Smooth muscle cell of the coronary artery (primary cell): ENCODE data around the gene TAC4. TPM values are rescaled to one million over a fixed set of nuclear protein-coding genes. Genes with fewer than 3 reads are reported as not detected.

Experiments
- total RNA-seq: library from RNA; depleted of rRNA; stranded (reverse); fragments of >200 nt; gene quantifications from 2 replicates; pipeline ENCODE4 v1.2.3, GENCODE V29; 2014; ENCODE audit warnings: low replicate concordance

The TAC4 gene
- total RNA-seq, result not detected in 2 replicates

GRCh38 chr17:49848019-49848473, at the start of gene TAC4:
Gene TAC4, minus strand, starts transcription at chr17:49848069. Its CDS starts 52 bp downstream, at chr17:49848017.

GRCh38 chr17:49788478-49789242, 59.2 kb downstream of the TAC4 start, which contains the start of gene KAT7:
Gene KAT7, plus strand, starts transcription at chr17:49788681. Its CDS starts 154 bp downstream, at chr17:49788835.

Other genes with a start within 250 kb of the TAC4 start
- gene SPOP, start 170.0 kb downstream of the TAC4 start, total RNA-seq, result 99.2 and 104 TPM in 2 replicates
- gene SLC35B1, start 140.1 kb downstream of the TAC4 start, total RNA-seq, result 38.5 and 52.2 TPM in 2 replicates
- gene FAM117A, start 83.9 kb downstream of the TAC4 start, total RNA-seq, result 2.1 TPM in 2 replicates
- 15.1 and 21.4 TPM in 2 replicates for gene KAT7, start 59.4 kb downstream of the TAC4 start, total RNA-seq
- not detected in 2 replicates for gene DLX4, start 121.1 kb upstream of the TAC4 start, total RNA-seq
- gene DLX3, start 147.2 kb upstream of the TAC4 start, total RNA-seq, result not detected in 2 replicates
- 38.4 and 269 TPM in 2 replicates for gene ITGA3, start 208.0 kb upstream of the TAC4 start, total RNA-seq
- gene PDK2, start 247.3 kb upstream of the TAC4 start, total RNA-seq, result 18.3 and 42.1 TPM in 2 replicates